CD1c-positive myeloid dendritic cell (primary cell): ENCODE data around the gene KCNQ1.

Experiments
- DNase-seq: peaks from one replicate; pipeline ENCODE4 v3.0.0-alpha.2; 2016; ENCODE audit errors: extremely low spot score

KCNQ1 gene

DNA sequence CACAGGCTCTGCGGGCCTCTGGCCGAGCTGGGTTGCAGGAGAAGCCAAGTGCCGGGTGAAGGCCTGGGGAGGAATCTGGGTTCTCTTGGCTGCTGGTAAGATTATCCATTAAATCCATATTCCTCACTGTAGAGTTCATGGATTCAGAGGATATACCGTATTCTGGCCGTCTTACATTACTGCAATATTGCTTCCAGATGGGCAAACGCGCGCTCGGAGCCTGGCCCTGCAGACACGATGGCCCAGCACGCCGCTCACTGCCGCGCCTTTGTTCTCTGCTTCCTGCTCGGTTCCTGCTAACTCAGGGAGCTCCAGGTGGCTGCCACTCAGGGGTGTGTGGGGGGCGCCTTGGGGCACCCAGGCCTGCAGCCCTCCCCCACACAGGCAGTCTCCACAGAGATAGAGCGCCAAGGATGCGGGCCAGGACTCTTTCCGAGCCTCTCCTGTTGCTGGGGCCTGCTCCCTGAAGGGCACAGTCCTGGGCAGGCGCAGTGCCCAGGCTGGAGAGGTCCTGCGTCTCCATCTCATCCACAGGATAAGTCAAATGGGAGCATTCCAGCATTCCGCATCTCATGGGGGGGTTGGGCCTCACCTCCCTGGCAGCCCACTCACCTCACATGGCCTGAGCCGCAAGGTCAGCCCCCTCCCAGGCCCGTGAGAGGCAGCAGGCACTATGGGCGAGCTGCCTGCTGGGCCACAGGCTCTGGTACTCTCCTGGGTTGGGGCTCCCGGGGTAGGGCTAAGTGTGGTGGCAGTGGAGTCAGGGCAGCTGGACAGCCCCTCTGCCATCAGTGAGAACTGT lies 269.1 kb downstream of the KCNQ1 start:
- DNase-seq, result no peak

- DNase-seq, result no peak
Observed at GRCh38 chr11:2714463-2714800, 269.6 kb downstream of the KCNQ1 start.

DNA sequence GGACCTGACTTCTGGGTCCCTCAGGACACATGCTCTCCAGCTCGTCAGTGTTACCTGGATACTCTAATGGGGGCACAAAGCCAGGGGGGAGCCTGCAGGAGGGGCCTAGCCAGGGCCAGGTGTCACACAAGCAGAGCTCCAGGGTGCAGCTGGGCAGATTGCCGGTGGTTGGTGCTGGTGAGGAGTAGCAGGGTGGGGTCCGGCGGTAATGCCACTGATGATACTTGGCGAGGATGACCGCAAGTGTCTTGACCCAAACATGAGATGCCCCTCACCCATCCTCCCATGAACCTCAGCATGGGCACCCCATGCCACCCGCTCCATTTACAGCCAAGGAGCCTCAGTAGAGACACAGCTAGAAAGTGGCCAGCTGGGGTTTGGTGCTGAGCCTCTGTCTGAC lies 270.1 kb downstream of the KCNQ1 start:
- no peak for DNase-seq

GRCh38 chr11:2715716-2716350 lies 271.0 kb downstream of the KCNQ1 start:
- DNase-seq, result no peak

DNA sequence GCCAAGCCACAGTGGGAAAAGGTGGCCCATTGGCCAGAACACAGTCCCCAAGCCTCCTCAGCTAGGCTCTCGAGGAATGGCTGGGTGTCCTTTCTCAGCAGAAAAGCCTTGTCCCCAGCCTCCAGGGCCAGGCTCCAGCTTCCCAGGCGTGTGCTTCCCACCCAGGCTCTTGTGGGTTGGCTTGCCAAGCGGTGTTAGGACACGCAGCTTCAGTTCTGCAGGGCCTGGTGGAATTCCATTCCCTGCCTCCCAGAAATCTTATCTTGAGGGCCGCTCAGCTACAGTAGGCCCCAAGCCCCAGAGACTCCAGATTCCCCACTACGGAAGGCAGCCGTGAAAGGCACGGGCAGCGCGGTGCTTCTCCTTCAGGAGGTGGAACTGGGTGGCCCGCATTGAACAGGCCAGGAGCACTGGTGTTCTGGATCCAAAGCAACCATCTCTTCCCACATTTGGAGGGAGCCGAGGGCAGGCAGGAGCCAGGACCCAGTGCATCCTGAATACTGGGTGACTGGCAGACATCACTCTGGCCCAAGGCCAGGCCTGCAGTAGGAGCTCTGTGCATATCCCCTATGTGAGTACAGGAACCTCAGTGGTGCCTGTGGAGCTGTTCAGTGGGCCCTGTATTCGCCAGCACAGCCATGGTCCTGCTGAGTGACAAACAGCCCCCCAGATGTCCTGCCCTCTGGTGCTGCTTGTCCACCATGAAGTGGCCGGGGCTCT lies 271.7 kb downstream of the KCNQ1 start:
- no peak for DNase-seq

GRCh38 chr11:2717561-2718325 lies 272.9 kb downstream of the KCNQ1 start:
- DNase-seq, result no peak

DNA sequence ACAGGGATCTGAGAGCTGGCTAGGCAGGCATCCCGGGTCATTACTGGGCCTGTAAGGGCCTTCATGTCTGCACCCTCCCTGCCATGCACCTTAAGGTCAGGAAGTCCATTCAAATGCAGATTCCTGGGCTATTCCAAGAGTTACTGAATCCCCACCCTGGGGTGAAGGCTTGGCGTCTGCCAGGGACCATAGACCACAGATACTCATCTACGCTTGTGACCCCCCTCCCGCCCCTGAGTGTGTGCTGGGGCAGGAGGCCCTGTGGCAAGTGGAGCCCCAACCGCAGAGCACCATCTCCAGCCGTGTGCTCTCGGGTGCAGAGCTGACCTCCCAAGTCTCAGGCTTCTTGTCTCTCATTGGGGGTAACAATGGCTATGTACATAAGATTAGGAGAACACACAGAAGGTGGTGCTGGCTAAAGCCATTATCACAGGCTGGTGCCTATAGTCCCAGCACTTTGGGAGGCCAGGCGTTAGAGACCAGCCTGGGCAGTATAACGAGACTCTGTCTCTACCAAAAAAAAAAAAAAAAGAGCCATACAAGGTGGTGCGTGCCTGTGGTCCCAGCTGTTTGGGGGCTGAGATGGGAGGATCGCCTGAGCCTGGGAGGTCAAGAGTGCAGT lies 274.1 kb downstream of the KCNQ1 start:
- no peak for DNase-seq

DNA sequence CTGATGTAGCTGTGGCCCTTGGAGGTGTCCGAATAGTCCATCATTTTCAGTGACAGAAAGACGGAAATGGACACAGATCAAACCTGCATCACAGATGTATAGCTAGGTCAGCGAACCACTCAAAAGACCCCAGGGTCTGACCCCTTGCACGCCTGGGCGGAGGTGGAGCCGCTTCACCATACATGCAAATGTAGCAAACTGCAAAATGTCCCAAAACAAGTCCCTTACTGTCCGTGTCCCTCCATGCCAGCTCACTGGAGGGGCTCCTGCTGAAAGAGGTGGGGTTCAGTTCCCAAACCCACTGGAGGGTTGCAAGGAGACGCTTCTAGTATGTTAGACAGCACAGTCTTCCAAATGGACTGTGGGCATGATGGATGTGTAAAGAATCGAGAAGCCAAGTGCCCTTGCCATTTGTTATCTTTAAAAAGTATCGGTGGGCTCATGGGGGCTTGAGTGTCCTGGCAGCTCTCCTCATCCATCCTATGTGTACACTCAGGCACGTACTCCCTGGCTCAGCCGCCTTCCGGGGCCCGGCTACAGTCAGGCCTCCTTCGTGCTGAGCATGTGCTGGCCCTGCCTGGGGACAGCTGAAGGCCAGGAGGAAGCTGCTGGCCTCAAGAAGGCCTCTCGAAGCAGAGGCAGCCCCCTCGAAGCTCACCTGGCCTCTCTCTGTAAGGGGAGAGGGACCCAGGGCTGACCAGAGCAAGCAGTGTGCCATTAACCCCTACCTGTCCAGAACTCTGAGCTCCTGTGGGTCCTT lies 275.2 kb downstream of the KCNQ1 start:
- no peak for DNase-seq

- no peak for DNase-seq
Observed at GRCh38 chr11:2721210-2721916, 276.6 kb downstream of the KCNQ1 start.

DNA sequence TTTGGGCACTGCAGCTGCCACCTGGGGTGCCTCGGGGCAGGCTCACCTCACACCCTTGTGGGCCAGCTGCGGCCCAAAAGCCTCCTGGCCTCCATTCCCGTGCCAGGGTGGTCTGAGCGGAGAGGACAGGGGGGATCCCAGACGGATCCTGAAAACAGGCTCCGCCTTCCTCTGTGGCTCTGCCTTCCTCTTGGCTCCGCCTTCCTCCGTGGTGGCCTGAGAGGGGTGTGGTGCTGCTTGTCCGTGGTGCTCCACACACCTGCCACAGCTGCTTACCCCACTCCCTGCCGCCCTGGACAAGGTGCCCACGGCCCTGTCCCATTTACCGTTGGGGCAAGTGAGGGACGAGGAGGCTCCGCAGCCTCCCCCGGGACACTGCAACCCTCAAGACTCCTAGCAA lies 278.1 kb downstream of the KCNQ1 start:
- DNase-seq, result no peak

- DNase-seq, result no peak
Observed at GRCh38 chr11:2724104-2724503, 279.3 kb downstream of the KCNQ1 start.

DNA sequence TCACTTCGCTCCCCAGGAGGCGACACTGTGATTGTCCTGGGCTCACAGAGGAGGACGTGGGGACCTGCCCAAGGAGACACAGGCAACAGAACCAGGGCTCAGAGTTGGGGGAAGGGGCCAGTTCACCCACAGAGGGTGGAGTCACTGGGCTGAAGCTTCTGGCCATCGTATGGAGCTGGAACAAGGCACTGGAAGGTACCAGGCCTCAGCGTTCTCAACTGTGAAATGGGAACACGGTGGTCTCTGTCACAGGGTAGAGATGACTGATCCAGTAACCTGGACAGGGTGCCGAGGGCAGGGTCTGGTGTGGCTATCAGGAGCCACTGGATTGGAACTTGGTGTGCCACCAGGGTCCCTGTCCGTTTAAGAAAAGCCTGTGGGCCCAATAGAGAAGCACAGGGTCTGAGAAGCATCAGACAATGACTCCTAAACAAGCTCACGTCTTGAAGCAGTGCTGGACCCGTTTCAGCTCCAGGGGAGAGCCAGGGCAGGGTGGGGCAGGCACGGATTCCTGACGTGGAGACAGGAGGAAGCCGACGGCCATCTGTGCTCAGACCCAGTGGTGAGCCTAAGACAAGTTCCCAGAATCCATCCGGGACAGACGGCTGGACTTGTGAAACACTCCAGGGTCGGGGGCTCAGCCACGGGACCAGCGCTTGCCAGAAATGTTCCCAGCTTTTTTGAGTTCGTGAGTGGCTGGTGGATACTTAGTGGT lies 280.0 kb downstream of the KCNQ1 start:
- no peak for DNase-seq

- no peak for DNase-seq
Observed at GRCh38 chr11:2725368-2726300, 280.8 kb downstream of the KCNQ1 start.

DNA sequence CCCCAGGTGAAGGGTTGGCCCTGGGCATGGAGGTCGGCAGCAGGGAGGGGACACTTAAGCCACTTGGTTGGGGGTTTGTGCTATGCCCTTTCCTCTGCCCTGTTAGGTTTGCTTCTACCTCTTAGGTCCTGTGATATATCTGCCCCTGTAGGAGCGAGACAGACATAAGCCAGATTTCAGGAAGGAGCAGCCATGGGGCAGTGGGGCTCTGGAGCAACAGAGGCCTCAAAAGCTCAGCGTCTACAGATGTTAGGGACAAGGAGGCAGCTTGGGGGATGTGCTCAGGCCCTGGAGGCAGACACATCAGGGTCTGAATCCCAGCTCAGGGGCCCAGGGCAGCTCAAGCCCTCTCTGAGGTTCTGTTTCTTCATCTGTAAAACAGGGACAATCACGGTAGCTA lies 282.2 kb downstream of the KCNQ1 start:
- no peak for DNase-seq

GRCh38 chr11:2728128-2728662 lies 283.4 kb downstream of the KCNQ1 start:
- peak; percentile 20 for DNase-seq

DNA sequence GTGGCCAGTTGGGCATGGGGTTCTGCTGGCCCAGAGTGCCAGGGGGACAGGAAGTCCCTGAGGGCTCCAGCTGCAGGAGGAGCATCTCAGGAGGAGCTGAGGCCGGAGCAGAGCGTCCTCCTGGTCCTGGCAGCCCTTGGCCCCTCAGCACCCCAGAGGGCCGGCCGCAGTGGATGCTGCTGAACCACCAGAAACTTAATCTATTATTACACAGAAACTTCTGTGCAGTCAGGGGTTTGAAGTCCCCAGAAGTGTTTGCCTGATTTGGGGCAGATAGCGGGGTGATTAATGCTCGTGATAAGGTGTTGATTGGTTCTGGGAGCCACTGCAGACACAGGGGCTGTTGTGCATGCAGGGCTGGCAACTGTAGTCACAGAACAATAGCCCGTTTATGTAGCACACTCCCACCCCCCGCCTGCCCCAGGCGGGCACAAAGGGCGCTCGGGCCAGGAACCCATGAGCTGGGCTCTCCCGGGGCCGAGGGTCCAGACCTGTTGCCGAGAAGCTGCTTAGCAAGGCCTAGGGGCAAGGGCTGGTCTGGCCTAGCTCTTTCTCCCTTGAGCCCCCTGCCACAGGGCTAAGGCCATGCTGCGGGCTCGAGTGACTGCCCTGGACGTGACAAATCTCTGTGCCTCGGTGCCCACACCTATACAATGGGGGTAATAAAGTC lies 284.0 kb downstream of the KCNQ1 start:
- DNase-seq, result no peak

DNA sequence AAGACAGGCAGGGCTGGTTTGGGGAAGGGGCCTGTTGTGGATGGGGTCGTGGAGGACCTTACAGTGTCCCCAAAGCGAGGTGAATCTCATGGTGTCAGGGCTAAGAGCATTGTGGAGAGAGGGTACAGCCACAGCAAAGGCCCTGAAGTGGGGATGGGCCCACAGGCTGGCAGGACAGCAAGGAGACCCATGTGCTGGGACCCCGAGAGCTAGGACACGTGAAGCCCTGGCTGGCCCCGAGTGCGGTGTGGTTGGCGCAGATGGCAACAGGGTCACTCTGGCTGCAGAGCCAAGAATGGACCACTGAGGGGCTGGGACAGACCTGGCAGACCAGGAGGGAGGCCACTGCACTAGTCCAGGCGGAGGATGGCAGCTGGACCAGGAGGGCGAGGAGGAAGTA lies 285.0 kb downstream of the KCNQ1 start:
- DNase-seq, result no peak
